GM19372 (cell line): ENCODE results near the gene KIAA0319L.
"Not testable (repeated sequence)": the region's sequence is repeated elsewhere in the genome, so short reads cannot be mapped to it uniquely, and the experiment has no call there.

Source experiments
- ATAC-seq: cut with Tn5 transposase; IDR thresholded peaks from one replicate; pipeline ENCODE4 v1.9.1; 2021; ENCODE audit warnings: mild to moderate bottlenecking, low read depth, moderate library complexity; ENCODE audit not compliant: unreplicated experiment

The KIAA0319L gene

DNA sequence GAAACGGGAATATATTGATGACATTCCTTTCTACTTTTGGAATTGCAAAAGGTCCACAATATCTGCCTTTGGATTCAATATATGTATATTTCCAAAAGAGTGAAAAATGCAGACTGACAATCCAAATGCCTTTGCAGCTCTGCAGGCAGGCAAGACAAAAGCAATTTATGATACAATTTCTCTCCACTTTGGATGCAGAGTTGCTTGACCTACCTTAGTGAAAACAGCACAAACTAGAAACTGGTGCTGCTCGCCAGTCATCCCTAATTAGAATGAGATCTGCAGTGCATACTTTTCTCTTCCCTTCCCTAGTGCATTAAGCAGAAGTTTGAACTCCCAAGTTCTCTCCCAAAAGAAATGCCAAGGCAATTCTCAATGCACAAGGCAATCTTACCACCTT lies 56.8 kb downstream of the KIAA0319L start:
- ATAC-seq: no peak

DNA sequence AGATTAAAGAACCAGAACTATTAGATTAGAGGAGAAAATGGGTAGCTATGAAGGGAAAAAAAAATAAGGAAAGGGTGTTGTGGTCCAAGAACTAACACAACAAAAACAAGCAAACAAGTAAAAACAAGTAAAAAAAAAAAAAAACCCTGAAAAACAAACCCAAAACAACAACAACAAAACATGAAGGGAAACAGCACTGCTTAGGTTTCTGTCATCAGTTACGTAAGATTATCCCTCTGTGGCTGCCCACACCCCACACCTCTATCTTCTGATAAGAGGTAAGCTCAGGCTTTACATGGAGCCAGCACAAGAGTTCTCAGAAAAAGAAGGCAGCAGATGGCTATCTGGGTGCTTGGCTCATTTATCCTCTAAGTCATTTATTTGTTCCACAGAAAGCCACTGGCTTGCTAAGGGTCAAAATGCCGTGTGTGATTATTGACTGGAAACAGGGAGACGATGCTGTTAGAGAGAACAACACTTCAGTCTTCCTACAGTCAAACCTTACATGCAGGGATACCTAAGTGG lies 57.5 kb downstream of the KIAA0319L start:
- ATAC-seq: no peak

DNA sequence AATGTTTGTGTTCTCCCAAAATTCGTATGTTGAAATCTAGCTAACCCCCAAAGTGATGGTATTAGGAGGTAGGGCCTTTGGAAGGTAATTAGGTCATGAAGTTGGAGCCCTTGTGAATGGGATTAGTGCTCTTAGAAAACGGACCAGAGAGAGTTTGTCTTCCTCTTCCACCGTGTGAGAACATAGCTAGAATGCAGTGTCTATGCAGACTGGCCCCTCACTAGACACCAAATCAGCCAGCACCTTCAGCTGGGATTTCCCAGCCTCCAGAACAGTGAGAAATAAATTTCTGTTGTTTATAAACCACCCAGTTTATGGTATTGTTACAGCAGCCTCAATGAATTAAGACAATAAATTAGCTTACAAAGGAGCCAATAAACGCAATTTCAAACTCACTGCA lies 58.0 kb downstream of the KIAA0319L start:
- no peak for ATAC-seq

DNA sequence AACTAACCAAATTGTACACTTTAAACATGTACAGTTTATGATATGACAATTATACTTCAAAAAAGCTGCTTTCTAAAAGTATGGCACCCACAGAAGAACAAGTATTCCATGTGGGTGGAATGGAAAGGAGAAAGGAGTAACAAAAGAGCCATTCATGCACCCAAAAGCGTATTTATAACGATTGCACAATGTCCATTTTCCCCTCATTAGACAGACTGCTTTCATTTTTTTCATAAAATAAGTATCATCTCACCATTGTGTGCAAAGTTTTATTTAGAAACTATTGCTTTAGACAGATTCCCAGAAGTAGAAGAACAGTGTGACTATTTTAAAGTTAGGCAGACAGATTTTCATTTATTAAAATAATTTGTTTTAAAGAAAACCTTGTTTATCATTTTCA lies 59.6 kb downstream of the KIAA0319L start:
- ATAC-seq: no peak

DNA sequence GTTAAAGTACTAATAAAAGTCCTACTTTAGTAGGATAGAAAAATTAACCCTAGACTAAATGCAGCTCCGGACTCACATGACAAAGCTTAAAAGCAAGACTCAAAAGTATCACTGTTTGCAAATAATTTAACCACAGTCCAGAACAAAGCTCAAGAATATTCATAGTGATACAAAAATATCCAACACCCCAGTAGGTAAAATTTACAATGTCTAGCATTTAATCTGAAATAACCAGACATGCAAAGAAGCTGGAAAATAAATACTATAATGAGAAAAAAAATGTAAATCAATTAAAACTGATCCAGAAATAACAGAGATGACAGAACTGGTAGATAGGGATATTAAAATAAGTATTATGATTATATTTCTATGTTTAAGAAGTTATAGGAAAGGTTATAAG lies 67.0 kb downstream of the KIAA0319L start:
- no peak for ATAC-seq

DNA sequence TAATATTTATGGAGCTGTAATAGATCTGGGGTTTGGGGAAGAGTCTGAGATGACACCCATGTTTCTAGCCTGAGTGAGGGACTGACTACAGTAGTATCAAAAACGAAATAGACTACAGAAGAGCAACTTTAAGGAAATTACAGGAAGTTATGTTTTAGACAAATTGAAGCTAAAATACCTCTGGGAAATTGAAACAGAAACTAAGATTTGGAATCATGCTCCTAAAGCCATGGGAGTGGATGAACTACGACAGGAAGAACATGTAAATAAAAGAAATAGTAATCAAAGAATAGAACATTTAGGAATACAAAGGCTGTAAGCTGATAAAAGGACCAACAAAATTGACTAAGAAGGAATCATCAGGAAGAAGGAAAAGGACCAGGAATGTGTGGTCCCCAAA lies 68.9 kb downstream of the KIAA0319L start:
- no peak for ATAC-seq

DNA sequence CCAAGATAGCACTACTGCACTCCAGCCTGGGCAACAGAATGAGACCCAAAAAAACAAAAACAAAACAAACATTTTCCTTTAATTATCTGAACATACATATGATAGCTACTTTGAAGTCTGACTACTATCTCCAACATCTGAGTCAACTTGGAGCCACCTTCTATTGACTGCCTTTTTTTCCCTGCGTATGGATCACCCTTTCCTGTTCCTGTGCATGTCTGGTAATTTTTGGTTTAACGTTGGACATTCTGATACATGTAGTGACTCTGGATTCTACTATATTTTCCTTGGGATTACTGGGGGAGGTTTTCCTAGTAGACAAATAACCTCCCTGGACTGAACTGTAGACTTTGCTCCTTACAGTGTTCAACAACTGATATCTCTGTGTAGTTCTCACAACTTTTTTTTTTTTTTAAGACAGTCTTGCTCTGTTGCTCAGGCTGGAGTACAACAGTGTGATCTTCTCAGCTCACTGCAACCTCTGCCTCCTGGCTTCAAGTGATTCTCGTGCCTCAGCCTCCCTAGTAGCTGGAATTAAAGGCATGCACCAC lies 70.3 kb downstream of the KIAA0319L start:
- no peak for ATAC-seq

DNA sequence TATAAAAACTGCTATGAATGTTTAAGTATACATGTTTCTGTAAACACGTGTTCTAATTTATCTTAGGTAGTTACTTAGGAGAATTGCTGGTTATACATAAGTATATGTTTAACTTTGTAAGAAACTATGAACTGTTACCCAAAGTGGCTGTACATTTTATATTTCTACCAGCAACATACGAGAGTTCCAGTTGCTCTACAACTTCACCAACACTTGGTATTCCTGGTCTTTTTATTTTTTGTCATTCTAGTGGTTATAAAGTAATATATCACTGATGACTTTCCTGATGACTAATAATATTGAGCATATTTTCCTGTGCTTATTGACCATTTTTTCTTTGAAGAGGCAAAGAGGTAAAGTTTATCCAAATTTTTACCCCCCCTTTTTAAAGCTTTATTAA lies 76.0 kb downstream of the KIAA0319L start:
- no peak for ATAC-seq

DNA sequence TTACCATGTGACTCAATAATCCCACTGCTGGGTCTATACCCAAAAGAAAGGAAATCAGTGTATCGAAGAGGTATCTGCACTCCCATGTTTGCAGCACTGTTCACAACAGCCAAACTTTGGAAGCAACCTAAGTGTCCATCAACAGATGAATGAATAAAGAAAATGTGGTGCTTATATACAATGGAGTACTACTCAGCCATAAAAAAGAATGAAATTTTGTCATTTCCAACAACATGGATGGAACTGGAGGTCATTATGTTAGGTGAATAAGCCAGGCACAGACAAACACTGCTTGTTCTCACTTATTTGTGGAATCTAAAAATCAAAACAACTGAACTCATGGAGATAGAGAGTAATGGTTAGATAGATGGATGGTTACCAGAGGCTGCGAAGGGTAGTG lies 79.3 kb downstream of the KIAA0319L start:
- no peak for ATAC-seq

DNA sequence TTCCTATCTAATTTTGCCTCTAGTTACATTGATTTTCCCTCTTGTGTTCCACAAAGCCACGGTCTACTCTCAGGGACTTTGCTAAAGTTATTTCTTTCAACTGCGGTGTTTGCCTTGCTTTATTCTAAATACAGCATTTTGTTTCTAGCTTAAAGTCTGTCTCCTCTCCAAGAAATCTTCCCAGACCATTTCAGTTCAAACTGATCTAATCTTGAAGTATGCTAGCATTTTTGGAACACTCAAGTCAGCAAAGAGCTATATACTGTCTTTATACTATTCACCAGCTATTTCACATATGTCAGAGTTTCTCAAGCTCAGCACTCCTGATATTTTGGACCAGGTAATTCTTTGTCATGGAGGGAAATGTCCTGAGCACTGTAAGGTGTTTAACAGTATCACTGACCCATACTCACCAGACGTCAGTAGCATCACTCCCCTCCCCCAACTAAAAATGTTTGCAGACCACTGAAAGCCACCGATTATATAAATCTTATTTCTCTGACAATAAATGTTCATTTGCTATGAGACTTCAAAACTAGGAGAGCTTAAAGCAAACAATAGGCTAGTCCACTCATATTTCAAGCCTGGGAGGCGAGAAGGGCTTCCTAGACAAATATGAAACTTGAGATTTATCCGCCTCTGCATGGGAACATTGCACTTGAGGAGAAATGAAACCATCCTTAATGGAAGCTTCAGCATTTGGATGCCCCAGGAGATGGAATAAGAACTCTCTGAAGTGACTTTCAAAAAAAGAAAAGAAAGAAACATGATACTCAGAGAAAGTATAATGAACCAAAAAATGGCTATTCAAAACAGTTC lies 81.1 kb downstream of the KIAA0319L start:
- no peak for ATAC-seq

DNA sequence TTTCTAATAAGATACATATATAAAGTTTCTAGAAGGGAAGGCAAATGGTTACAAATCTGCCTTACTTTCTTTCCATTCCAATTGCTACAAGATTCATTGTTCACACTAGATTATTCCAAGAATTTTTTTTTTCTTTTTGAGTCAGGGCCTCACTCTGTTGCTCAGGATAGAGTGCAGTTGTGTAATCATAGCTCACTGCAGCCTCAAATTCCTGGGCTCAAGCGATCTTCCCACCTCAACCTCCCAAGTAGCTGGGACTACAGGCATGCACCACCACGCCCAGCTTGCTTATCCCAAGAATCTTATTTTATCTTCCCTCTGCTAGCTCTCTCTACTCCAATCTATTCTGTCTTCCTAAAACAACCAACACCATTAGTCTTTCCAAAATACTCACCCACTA lies 81.8 kb downstream of the KIAA0319L start:
- no peak for ATAC-seq

DNA sequence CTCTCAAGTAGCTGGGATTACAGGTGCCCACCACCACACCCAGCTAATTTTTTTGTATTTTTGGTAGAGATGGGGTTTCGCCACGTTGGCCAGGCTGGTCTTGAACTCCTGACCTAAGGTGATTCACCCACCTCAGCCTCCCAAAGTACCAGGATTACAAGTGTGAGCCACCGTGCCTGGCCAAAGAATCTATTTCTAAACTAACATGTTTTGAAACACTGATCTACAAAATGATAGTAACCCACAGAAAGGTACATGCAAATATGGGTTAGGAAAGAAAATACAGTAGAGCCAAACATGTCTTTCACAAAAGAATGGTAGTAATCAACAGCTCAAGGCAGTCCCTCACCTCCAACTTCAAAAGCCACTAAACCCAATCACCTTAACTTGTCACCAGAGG lies 84.0 kb downstream of the KIAA0319L start:
- not testable (repeated sequence) for ATAC-seq

DNA sequence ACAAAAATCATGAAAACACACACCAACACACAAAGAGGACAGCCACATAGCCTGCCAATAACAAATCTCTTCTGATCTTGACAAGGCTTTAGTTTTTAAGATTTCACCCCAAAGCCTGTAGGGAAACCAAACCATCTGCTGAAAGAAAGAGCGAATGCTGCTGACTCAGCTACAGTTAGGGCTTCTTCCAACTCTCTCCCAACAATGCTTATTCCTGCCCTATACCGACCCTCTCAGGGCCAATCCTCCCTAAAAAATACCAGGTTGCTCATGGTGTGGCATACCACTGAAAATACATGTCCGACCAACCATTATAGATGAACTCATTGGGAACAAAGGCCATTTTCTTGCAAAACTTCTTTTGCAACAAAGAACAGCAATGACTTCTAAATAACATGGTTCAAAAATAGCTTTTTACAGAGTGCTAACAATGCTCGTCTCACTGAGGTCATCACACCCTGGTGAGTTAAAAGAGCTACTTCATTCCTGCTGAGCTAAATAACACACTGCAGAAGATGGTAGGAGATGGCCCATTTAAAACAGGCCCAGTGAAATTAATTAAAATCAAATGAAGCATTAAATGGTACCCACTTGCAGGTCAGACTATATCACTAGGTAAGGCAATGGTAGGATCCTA lies 86.1 kb downstream of the KIAA0319L start:
- no peak for ATAC-seq

DNA sequence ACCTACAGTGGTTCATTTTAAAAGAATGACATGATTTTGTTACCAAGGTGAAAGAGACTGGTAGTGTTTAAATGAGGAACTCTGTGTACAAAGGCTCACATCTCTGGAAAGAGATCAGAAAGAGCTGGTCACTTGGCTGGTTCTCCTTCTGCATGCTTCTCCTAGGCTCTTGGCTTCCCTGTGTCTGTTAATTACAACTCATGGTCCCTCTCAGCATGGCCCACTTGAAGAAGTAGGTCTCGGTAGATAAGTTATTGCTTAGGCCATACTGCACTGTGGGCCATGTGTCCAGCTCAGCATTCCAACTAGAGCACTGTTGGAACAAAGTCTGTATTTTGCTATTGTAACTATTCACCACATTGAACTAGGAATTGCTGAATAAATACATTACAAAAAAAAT lies 91.1 kb downstream of the KIAA0319L start:
- ATAC-seq: no peak

DNA sequence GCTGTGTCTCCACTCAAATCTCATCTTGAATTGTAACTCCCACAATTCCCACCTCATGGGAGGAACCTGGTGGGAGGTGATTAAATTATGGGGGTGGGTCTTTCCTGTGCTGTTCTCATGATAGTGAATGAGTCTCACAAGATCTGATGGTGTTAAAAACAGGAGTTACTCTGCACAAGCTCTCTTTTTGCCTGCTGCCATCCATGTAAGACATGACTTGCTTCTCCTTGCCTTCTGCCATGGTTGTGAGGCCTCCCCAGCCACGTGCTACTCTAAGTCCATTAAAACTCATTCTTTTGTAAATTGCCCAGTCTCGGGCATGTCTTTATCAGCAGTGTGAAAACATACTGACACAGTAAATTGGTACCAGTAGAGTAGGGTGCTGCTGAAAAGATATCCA lies 93.5 kb downstream of the KIAA0319L start:
- not testable (repeated sequence) for ATAC-seq

DNA sequence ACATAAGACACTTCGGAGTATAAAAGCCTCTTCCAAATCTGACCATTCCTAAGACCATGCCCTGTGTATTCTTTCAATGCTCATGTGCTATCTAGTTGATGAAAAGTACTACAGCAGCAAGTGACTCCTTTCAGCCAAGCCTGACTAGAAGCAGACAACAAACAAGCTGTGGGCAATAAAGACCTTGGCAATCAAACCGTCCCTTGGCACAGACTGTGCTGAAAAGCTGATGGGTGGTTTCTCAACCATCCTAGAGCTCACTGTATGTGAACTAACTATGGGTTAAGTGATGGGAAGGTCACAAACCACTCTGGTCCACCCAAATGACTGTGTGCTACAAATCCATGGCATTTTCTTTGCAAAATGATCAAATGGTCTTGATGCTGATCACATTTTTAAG lies 94.0 kb downstream of the KIAA0319L start:
- ATAC-seq: no peak

DNA sequence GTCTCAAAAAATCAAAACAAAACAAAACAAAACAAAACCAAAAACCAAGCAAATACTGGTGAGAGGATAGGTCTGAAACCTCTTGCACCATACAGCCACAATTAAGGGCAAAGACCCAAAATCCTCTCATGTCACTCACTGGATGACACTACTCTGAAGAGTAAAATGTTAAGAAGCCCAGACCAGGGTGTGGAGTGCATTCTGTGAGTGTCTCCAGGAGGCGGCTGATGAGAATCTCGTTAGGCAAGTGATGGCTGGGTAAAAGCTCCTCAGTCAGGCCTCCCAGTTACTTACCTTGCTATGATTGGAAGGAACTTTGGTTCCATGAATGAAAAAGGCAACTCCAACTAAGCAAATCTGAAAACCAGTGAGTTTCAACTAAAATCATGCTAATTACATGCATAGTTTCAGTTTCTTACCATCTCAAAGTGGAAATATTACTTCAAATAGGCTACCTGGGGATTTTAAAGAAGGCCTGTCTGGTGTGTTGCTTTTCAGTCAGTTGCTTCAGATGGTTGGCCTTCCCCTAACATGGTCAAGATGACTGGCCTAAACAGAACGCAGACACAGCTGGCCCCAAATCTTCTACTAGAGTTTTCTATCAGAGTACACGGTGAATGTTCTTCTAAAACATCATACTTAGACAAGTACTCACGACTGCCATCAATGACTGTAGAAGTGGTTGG lies 95.1 kb downstream of the KIAA0319L start:
- no peak for ATAC-seq

DNA sequence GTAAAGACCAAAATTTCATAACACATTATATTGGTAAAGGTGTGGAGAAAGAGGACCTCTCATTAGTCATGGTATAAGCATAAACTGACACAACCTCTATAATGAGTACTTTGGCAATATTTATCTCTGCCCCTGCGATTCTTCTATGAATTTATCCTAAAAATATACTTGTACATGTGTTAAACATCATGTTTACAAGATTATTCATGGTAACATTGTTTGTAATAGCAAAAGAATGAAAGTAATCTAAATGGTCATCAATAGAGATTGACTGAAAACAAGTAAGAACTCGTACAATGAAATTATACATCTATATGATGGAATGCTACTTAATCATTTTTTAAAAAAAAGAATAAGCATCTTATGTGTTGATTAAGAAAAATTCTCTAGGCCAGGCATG lies 96.4 kb downstream of the KIAA0319L start:
- ATAC-seq: no peak

DNA sequence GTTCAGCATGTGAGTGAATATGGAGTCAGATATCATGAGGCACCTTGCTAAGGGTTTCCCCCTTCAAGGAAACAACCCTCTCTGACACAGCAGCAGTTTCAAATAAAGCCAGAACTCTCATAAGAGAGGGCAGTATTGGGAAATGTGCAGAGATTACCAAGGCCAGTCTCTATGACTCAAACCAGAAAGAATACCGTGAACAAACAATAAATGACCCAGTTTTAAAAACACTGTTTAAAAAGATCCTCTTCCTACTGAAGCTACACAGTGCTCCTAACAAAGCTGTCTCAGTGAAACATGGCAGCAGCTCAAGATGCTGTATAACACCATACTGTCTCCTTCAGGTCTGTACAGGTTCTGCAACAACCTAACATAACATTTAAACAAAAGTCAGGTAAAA lies 102.6 kb downstream of the KIAA0319L start:
- ATAC-seq: no peak

DNA sequence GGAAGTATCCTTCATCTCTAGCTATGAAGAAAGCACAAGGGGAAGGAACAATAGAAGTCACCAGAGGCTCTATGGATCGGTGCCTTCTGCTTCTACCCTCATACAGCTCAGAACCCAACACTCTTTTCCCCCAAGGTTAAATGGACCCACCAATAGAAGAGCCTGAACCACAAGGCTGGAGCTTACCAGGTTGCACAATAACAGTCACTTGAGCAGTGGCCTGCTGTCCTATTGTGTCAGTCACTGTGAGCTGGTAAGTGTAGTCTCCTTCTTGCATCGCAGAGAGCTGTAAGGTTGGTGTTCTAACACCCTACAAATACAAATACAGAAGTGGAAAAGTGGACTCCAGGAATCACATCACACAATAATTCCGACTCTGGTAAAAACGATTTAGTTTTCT lies 103.0 kb downstream of the KIAA0319L start:
- no peak for ATAC-seq

DNA sequence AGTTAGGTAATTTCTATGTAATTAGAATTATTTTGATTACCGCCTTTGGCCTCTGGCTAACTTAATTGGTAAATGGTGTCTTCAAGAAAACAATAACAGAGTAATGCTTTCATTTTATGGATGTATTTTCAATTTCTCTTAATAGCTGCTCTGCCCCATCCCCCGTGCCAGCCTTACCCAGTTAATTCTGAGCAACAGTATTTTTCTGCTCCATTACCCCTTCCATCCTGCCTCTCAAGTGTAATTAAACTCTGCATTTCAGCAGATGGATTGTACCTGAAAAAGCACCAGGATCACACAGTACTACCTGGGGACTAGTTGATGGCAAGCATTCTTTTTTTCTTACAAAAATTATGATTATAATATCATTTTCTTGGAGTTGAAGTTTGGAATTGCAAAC lies 104.2 kb downstream of the KIAA0319L start:
- ATAC-seq: no peak
